NCI-H82 (cell line): ENCODE results near the gene CERS6.
A peak's percentile ranks its signal among the peaks of the same experiment; 100 is the strongest.

Source experiments
- DNase-seq: peaks from one replicate; lab custom pipeline; 2025; lab: John Stamatoyannopoulos, UW

The CERS6 gene

DNA sequence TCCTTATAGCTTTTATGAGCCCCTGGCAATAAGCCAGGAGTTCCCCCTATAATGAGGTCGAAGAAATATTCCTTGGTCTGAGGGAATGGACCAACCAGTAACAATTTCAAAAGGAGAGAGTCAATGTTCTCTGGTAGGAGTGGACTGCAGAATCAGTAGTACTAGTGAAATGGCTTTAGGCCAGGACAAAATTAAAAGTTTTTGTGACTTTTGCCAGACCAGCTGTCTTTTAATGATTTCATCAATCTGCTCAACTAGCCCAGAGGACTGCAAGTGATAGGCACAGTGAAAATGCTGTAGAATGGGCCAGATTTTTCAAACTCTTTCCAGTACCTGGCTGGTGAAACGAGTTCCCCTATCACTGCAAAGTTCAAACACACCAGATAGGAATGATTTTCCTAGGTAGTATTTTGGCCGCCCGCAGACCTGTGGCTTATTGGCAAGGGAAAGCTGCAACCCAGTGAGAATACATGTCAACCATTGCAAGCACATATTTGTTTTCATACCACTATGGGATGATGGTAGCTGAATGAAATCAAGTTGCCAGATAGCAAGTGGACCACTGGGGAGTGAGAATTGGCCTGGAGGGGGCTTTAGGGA lies 45.5 kb downstream of the CERS6 start:
- peak; percentile 20 for DNase-seq

GRCh38 chr2:168502852-168503251 lies 46.8 kb downstream of the CERS6 start:
- DNase-seq: peak; percentile 18

- no peak for DNase-seq
These were observed 47.8 kb downstream of the CERS6 start for GRCh38 chr2:168503901-168504300.

GRCh38 chr2:168504323-168504722 lies 48.3 kb downstream of the CERS6 start:
- no peak for DNase-seq

DNA sequence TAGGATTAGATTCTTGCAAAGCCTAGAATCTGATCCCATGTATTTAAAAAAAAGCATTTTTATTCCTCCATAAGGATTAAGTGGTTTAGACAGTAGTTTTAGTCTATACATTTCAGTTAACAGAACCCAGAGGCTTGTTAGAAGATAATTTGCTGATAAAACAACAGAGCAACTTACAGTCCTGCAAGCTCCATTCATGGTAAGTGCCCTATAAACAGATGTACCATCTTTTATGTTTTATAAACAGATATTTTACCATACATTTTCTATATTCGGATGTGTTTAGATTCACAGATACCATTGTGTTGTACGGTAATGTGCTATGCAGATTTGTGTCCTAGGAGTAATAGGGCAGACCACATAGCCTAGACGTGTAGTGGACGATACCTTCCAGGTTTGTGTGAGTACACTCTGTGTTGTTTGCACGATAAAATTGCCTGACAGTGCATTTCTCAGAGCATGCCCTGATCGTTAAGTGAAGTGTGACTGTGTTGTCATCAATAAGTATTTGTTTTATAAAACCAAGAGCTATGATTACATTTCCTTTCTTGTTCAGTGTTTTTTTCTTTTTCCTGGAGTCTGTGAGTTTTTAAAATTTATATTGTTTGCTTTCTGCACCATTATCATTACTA lies 54.2 kb downstream of the CERS6 start:
- DNase-seq: no peak

DNA sequence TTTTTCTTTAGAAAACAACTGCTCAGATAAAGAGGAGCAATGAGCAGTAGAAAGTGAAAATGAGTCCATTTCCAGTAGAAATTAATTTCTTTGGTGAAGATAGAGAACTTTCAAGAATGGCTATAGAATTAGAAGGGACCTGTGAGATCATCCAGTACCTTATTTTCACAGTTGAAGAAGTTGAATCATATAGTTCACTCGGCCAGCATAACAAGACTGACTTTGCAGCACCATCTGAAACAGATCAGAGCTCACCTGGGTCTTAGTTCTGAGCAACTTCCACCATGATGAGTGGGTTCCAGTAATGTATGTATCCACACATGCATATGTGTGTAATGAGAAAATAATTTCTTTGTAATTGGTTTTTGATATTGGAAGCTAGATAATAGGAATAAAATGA lies 58.6 kb downstream of the CERS6 start:
- DNase-seq: no peak

DNA sequence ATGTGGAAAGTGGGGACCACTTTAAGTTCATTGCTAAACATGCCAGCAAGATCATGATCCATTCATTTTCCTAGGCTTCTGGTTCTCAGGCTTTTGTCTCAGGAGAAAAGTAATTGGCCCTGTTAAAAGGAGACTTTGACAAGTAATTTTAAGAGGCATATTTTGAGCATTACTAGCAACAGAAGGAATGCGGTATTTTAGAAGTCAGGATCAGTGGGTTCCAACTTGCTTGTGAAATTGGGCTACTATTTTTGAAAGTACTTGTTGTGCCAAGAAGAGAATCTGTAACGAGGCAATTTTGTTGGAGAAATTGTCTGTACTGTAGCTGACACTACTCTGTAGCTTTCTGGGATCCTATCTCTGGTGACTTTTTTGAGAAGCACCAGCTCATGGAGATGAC lies 59.4 kb downstream of the CERS6 start:
- no peak for DNase-seq

DNA sequence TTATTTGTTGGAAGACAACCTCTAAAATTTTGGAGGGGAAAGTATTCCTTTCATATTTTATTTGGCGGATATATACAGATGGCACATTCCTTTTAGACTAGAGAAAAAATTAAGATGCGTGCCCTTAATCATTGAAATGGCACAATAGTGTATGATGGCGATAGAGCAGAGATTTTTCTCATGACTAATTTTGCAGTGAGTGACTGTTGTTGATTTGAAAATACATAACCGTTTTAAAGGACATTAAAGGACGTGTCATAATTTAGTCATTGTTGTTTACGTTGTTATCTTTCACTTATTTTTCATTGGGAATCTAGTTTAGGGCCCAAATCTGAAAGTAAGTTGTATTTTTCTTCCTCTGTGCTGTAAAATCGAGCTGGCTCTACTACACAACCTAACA lies 61.7 kb downstream of the CERS6 start:
- no peak for DNase-seq

- DNase-seq: peak; percentile 90
These were observed 62.5 kb downstream of the CERS6 start for GRCh38 chr2:168518555-168519066.

DNA sequence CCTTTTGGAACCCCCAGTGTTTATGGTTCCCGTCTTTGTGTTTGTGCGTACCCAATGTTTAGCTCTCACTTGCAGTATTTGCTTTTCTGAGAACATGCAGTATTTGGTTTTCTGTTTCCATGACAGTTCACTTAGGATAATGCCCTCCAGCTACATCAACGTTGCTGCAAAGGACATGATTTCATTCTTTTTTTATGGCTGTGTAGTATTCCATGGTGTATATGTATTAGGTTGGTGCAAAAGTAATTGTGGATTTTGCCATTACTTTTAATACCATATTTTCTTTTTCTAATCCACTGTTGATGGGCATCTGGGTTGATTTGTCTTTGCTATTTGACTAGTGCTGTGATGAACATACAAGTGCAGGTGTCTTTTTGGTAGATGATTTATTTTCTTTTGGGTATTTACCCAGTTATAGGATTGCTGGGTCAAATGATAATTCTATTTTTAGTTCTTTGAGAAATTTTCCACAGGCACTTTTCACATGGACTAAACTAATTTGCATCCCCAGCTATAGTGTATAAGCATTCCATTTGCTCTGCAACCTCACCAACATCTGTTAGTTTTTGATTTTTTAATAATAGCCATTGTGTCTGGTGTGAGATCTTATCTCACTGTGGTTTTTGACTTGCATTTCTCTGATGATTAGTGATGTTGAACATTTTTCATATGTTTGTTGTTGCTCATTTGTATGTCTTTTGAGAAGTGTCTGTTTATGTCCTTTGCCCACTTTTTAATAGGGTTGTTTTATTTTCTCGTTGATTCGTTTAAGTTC lies 63.6 kb downstream of the CERS6 start:
- no peak for DNase-seq

- DNase-seq: peak; percentile 95
These were observed 65.1 kb downstream of the CERS6 start for GRCh38 chr2:168521053-168521741.

- DNase-seq: no peak
These were observed 66.4 kb downstream of the CERS6 start for GRCh38 chr2:168522446-168522845.

- DNase-seq: no peak
These were observed 67.9 kb downstream of the CERS6 start for GRCh38 chr2:168524005-168524404.

- DNase-seq: peak; percentile 42
These were observed 68.9 kb downstream of the CERS6 start for GRCh38 chr2:168525020-168525419.

GRCh38 chr2:168525716-168526446 lies 69.8 kb downstream of the CERS6 start:
- peak; percentile 58 for DNase-seq

DNA sequence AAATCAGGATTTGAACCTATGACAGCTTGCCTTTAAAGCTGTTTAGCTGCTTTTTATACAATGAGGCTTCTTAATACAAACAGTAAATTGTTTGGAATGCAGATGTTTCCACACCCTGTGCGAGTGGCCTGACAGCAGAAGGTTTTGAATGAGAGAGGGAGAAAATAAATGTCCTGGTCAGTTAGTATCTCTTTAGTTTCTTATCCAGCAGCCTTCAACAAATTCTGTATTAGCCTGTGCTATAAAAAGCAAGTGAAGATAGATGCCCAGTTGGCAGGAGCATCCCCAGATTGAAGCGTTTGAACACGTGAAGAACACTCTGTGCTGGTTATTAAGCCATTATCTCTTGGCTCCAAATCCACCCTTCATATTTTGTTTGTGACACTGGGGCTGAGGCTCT lies 70.6 kb downstream of the CERS6 start:
- DNase-seq: peak; percentile 56

DNA sequence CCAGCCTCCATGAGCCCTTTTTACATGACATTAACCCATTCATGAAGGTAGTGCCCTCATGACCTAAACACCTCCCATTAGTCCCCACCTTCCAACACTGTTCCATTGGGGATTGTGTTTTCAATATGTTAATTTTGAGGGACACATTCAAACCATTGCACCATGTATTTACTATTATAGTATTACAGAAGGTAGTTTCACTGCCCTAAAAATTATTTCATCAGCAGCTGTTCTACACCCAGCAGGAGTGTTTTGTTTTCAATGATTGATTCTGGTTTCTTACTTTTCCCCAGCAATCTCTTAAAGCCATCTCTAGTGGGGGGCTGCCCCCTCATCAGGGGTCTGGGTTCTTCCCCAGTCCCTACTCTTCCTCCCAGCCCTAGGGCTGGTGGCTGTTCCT lies 71.9 kb downstream of the CERS6 start:
- no peak for DNase-seq

DNA sequence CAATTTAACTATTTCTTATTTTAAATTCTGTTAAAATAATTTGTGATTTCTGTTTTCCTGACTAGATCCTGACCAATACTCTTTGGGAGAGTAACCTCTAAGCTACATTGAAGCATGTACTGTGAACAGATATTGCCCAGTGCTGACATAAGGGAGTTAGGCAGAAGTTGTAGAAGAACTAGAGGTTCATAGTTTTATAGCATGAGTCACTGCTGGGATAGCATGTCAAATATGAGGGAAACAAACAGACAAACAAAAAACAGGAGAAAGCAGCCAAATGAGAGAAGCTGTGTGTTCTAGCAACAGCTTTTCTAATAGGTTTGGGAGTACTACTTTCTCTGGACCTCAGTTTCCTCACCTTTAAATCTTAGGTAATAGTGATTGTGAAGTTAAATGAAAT lies 72.4 kb downstream of the CERS6 start:
- no peak for DNase-seq

DNA sequence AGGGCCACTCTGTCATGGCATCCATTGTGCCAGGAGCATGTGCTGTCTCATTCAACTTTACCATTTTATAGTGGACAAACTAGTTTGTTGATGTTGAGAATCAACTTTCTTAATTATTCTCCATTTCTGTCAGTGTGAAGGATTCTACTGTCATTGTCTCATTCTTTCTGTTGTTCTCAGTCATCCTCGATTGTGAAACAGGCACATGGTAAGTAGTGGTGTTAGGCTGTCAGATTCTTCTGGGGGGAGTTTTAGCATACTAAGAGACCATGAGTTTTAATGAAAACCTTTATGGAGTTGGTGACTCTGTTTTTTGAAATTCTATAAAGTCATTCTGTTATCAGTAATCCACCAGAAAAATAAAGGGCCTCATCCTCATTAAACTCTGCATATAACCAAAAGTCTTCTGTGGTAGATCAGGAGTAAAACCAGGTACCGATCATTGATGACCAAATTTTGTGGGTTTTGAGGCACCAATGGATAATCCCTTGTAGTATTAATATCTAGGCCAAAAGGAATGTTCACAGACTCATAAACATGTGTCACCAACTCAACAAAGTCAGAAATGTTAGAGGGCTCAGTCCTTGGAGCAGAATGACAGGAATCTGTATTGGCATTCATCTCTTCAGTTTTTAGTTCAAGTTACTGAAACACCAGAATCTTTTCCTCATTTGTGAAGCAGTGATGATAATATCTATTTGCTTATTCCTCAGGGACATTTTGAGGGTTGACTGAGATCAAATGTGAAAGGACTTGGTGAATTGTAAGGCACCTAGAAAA lies 73.2 kb downstream of the CERS6 start:
- DNase-seq: no peak

DNA sequence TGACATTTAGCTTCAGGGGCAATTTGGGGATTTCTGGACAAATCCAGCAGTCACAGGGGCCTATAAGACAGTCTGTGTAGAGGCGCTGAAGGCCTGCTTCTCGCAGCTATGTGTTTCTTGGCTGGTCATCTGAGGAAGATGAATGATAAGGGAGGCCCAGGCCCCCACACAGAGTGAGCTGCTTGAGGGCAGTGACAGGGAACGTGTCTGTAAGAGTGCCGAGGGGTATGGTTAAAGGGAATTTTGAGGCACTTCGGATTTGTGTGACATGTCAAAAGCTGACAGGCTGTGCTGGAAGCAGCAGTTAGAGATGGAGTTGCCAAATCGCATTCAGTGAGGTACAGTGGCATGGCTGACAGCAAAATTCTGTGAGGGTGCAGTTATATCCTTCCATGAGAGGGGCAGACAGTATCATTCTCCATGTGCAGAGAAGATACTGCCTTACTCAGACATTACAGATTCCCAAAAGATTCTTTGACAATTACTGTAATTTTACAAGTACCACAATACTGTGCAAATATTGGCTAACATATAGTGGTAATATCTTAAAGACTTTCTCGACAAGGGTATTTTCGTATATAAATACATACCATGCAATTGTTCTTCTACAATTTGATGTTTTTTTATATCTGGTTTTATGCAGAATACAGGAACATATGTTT lies 74.0 kb downstream of the CERS6 start:
- peak; percentile 90 for DNase-seq
